Adrenal gland (tissue), 5 donors: ENCODE results near the gene GPC5.

Source experiments
- CTCF ChIP-seq, 6 experiments: fragments of 450-650 bp in 4 of 6; fragments of 200-600 bp in 2 of 6; sonication (generic) in 1 of 6; IDR thresholded peaks; 1 replicate in 5 of 6; 2 replicates in 1 of 6; pipeline versions ENCODE4 v1.5.1 to v1.8.0; 2016 to 2021; ENCODE audit warnings: antibody characterized with exemption in 6 of 6, mild to moderate bottlenecking in 2 of 6, moderate library complexity in 1 of 6
- POLR2A ChIP-seq, 2 donors: fragments of 450-650 bp; IDR thresholded peaks; one replicate each; pipeline ENCODE4 v1.6.1; 2017; ENCODE audit warnings: antibody characterized with exemption in 2 of 2, mild to moderate bottlenecking in 2 of 2, moderate library complexity in 1 of 2
- donor health status: DM: no; HTN: no; CAD: no.

- no peak for TF ChIP-seq CTCF (IDR thresholded peaks at IDR 0.05)
- no peak for TF ChIP-seq POLR2A (IDR thresholded peaks at IDR 0.05)
Observed at GRCh38 chr13:91504216-91504615, 105.8 kb downstream of the GPC5 start.
